ENCODE results near the gene RAD51B.
"Not testable (repeated sequence)": the region's sequence is repeated elsewhere in the genome, so short reads cannot be mapped to it uniquely, and the experiment has no call there.

RAD51B gene

DNA sequence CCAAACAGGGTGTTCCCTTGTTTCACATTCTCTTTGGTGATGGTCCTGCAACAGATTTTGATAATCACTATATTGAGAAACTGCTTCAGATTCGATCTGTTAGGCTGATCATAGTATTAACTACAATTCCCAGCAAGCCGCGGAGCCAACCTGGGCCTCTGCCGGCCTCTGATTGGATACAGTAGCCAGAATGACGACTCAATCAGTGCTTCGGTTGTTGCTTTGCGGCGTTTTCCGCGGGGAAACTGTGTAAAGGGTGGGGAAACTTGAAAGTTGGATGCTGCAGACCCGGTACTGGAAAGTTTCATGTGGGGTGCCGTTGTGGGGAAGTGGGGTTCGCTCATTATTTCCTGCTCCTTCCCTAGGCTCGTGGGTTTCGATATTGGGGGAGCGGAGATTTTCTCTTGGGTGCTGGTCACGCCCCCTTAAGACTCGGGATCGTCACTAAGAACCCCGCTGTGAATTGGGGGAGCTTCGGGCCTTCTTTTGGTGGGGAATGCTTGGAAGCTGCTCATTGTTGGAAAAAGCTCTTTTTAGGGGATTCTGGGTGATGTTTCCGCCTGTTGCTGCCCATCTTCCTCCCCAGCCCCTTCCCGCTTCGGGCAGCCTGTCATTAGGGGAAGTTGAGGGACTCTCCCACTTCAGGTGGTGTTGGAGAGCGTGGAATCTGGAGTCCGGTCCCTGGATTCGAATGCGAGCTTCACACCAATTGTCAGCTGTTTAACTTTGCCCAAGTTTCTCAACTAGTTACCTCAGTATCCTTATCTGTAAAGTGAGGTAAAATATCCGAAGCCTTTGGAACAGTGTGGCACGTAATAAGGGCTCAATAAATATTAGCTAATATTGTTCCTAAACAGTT lies at the start of gene RAD51B:
RAD51B (plus strand) TSS at position 217 of the 859 bp plus-strand sequence.
- peak; percentile 48 for DNase-seq

DNA sequence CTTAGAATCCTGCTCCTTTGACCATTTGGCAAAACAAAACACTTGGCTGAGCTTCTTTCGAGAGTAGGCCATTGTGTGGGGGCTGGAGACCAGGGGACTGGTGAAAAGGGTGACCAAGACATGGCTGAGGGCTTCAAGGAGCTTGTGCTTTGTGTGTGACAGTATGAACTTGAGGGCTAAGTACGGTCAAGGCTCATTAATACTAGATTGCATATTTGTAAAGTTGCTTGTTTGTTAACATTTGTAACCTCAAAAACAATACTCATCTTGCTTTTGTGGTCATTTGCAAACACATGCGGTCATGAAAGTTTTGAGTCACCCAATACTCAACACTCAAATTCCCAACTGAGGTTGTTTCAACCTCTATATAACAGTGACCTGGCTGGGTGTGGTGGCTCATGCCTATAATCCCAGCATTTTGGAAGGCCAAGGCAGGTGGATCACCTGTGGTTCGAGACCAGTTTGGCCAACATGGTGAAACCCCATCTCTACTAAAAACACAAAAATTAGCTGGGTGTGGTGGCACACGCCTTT lies 45.7 kb upstream of the RAD51B start:
- DNase-seq = no peak

DNA sequence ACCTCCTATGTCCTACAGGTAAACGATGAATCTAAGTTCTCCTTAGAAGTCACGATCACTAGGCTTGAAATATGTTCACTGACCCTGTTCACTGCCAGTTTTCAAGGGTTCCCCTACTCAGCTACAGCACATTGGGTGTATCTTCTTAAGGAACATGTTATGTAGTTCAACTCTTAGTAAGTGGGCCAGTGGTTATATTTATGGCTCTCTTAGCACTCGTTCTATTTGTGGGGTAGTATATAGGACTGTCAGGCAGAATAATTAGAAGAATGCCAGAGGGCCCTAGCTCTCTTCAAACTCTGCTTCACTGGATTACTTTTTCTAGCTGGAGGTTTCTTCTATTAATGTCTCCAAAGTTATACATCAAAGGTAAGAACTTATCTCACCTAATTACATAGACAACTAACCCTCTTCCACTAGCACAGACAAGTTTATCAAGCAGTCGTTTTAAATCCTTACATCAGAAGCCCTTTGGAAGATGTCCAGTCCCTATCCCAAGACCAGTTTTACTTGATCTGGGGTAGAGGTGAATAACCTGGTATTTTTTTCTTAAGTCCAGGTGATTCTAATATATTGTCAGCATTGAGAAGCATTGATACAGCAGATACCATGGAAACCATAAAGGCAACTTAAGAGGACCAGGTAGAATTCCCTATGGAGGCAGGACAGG lies 42.8 kb upstream of the RAD51B start:
- no peak for DNase-seq

DNA sequence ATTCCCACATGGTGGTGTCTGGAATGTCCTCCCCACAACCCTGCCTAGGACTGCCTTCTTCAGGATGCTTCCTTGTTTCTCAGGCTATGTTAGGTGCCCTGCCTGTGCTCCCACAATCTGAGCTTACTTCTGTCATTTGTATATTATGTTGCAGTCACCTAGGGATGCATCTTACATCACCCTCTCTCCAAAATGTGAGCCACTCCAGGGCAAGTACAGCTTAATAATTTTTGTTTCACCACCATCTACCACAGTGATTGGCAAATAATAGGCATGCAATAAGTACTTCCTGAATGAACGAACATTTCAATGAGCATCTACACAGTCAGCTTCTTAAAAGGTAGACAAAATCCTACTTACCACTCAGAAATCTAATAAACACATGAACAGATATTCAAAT lies 40.8 kb upstream of the RAD51B start:
- no peak for DNase-seq

DNA sequence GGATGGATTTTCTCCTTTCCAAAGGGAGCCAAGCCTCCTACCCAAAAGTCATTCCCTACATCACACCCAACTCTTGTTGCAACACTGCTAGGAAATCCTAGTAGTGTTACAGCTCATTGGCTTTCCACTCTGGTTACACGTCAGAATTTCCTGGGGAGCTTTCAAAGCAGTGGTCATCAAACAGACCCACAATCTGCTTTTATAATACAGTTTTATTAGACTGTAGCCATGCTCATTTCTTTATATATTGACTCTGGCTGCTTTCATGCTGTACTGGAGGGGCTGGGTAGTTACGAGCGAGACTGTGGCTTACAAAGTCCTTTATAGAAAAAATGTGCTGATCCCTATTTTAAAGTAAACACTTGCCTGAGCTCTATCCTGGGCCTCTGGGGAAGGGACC lies 37.5 kb upstream of the RAD51B start:
- no peak for DNase-seq

DNA sequence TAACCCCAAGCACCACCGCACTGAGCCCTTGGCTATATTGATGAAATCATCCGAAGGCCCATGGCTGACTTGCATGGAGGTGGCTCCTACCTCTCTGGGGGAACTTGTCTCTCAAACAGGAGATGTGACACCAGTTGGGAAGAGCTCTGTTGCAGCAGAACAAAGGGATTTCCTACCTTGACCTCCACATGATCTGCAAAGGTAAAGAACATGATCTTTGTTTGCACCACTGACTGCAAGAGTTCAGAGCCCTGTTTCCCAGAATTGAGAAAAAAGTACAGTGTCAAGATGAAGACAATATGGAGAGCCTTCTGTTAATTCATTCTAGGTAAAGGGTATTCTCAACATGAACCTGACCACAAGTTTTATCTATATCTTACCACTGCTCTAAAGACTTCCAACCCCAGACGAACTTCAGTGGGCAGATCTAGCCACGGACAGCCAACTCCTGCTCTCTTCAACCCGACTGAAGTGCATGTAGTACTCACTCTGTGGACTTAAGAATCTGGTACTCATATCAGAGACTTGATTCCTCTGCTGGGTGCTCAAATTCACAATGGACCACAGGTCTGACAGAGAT lies 35.2 kb upstream of the RAD51B start:
- no peak for DNase-seq

DNA sequence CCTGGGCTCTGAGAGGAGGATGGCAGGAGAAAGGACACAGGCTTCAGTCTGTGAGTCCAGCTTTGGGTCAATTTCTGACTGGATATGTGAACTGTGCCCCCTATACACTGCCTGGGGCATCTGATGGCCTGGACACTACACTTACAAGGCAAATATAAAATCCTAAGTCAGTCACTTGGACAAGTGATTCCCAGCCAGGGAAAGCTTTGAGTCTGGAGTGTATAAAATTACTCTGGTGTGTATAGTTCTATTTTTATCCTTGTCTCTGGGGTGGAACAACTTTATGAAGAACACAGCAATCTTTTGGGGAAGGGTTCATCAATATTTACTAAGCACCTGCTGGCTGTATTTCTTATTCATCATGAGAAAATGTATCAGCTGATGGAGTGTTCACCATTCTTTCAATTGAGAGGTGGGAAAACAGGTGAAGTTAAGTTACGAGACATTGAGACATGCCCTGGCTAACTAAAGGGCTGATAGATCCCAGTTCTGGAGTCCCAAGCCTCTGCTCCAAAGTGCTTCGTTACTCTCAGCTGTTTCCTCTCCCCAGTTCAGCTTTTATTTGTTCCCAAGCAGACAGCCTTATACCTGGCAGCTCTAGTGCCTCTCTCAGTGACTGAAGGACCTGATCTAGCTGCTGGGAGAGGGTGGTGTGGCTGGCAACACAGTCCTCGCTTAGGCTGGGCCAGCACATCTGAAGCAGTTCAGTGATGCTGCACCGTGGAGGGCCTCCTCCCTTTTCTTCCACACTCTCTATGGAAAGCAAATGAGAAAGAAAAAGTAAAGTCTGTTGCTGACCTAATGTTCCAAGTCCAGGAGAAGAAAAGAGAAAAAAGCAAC lies 34.1 kb upstream of the RAD51B start:
- no peak for DNase-seq

DNA sequence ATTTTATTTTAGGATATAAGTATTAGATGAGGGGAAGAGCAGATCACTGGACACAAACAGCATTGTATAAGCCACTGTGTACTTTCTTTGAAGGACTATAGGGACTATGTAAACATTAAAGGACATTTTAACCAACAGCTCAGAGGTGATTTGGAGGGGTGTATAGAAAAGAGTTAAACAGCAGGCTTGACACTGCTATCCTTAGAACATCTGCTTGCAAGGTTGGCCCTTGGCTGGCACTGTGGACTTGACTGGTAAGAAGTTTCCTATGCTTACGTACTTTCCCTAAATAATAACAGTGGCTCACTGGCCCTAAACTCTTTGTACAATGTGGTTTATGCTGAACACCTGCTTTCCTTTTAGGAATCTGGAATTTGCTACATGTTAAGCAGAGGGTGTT lies 31.9 kb upstream of the RAD51B start:
- no peak for DNase-seq

DNA sequence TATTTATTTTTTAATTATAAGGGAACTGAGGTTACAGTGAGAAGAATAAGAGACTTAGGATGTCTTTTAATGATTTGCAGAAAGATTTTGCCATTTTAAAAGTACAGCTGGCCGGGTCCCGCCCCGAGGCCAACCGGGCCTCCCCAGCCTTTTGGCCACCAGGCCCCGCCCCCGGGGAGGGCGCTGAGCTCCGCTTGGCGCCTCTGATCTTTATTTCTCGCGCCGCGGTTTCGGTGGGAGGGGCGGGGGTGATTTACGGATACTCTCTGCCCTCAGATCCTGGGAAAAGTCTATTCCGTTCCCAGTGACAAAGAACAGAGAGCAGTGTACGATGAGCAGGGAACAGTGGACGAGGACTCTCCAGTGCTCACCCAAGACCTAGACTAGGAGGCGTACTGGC lies 20.8 kb upstream of the RAD51B start:
- DNase-seq = no peak

DNA sequence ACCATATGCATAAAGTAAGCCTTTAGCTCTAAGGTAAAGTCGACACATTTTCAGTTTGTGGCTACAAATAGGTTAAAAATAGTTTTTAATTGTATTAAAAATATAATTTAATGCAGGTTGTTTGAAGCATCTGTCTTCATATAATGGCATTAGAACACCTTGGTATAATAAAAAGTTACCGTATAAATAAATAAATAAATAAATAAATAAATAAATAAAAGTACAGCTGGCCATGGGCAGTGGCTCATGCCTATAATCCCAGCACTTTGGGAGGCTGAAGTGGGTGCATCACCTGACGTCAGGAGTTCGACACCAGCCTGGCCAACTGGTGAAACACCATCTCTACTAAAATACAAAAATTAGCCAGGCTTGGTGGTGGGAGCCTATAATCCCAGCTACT lies 18.8 kb upstream of the RAD51B start:
- no peak for DNase-seq

DNA sequence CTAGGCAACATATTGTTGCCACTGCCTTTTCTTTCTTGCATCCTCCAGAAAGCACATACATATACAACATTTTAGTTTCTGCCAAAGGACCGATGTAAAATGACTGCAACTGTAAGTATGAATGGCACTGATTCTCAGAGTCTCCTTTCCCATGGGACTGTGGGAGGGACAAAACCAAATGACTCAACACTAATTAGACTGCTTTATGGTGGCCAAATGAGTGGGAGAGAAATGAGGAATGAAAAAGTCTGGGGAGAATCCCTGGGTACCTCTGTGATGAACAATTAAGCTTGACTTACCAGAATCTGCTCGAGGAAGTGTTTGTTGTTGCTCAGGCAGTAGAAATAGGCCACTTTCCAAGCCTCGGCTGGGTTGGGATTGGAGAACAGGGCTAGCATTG lies 13.3 kb upstream of the RAD51B start:
- DNase-seq = no peak

DNA sequence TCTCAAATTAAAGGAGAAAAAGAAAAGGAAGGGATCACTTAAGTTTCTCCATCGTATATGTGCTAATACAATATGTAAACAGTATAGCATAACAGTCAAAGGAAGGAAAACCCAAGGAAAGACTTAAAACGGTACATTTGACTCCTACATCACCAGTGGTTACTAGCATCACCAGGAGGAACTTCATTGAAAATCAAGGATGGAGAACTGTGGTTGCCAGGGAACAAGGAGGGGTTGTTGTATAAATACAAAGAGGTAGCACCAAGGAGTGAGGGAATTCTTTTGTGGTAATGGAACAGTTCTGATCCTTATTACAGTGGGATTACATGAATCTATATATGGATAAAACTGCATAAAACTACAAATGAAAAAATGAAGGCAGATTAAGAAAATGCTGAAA lies 4.8 kb upstream of the RAD51B start:
- DNase-seq = no peak

DNA sequence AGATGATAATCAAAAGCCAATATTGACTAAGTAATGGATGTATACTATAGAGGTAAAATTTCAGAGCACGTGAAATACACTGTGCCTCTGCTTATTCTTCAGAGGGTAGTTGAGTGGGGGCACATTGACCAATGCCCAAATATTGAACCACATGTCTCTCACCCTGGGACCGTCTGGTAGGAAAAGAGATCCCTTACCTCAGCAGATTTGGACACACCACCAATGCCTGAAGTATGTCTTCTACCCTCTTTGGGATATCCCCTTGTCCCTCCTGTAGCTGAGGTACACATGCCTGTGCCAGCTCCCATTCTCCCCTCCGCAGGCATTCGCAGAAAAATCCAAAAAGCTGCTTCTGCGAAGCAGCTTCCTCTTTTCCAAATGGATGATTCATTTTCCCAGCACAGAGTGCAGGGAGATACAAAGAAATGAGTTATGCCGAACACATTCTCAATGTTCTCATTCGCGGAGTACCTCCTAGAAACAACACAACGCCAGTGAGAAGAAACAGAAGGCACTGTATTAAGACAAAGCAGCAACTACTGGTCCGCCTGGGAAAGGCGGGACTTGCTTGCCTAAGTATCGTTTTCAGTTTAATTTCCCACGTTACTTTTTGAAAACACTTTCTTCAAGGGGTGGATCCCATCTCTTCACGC lies 3.9 kb upstream of the RAD51B start:
- no peak for DNase-seq

DNA sequence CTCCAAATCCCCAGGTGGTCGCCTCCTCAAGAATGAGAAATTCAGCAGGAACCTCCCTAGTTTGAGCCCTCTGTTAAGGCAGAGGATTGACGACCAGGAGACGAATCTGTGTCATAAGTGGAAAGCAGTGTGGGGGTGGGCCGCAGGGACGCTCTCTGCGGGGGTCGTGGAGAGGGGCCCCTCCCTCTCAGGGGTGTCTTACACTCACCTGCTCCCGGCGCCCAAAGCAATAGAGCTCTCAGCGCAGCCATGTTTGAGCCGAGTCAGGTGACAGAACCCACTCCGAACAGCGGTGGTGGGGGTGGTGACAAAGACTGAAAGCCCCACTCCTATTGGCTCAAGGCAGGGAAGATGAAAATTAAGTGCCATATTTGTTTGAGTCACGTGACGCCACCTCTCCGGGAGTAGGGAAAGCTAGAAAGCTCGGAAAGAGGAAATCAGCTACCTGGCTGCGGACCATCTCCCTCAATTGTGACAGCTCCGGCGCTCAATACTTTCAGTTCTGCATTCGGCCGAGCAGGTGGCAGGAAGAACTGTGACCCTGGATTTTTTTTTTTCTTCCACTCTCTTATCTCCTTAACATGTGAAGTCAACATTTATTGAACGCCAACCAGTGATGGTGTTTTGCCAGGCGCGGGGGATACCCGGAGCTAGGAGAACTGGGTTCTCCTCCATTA lies 3.1 kb upstream of the RAD51B start, which contains the start of gene ZFYVE26:
ZFYVE26 (minus strand) TSS at position 265 of the 677 bp plus-strand sequence. CDS start 627 bp downstream, outside the sequence.
- peak; percentile 95 for DNase-seq

DNA sequence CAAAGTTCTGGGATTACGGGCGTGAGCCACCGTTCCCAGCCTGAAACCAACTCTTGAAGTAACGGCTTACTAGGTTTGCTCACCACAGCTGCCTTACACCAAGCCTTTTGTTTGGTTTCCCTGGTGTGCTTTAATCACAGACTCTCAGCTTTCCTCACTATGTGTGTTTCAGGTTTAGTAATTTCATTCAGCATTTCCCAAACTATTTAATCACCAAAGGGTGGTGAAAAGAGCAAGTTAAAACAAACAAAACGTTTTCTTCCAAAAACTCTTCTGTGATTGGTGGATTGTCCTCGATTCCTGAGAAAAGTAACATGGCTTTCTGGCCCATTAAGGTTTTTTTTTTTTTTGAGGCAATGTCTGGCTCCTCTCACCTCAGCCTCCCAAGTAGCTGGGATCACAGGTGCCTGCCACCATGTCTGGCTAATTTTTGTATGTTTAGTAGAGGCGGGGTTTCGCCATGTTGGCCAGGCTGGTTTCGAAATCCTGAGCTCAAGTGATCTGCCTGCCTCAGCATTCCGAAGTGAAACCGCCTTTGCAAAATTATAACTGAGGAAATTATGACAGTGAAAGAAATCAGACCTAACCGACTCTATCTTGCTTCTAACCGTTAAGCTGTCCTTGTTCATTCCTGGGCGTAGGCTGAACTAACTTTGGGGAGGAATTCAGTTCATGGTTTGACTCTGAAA lies 1.7 kb upstream of the RAD51B start:
- no peak for DNase-seq

DNA sequence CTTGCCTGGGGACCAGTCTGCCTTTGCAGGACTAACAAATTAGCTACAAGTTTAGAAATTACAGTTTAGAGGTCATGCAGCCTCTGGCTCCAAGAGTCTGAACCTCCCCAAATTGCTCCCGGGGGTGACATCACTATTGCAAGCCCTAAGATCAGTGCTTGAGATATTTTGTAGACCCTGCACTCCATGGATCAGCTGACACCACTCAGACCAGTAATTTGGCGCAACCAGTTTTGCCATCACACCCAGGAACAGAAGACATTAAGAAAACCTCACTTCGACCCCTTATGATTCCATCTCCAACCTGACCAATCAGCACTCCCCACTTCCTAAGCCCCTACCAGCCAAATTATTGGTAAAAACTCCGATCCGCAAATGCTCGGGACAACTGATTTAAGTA lies 1.1 kb upstream of the RAD51B start:
- DNase-seq = not testable (repeated sequence)

DNA sequence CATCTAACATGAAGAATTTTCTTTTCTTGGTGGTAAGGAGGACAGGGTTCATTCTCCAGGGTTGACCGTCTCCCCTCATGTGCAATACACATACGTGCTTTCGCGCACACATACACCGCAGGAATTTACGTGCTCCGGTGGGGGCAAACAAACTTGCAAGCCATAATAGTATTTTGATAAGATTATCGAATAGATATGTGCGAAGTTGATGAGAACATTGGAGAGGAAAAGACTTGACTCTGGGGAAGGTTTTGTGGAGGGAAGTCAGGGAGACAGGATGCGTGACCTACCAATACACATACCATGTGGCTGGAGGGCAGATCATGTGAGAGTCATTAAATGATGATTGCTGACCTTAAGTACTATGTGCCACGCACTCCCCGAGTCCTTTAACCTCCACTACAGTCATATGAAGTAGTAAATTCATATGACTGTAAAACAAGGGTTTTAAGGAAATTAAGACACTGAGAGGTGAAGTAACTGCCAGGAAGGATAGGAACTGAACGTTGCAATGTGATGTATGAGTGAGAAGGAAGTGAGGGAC lies 921 bp downstream of the RAD51B start:
- DNase-seq = peak; percentile 4

DNA sequence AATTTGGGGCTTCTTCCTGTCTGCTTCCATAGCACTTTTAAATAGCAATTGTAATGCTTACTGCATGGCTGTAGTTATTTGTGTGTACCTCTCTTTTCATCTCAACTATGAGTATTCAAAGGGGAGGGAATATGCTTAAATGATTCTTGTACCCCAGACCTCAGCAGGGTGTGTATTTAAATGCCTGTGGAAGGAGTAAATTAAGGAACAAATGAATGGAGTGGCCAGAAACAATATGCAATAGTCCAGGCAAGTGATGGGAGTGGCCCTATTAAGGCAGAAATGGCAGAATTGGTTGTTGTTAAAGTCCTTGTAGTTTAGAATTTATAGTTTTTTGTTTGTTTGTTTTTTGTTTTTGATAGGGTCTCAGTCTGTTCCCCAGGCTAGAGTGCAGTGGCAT lies 1.5 kb downstream of the RAD51B start:
- DNase-seq = no peak

DNA sequence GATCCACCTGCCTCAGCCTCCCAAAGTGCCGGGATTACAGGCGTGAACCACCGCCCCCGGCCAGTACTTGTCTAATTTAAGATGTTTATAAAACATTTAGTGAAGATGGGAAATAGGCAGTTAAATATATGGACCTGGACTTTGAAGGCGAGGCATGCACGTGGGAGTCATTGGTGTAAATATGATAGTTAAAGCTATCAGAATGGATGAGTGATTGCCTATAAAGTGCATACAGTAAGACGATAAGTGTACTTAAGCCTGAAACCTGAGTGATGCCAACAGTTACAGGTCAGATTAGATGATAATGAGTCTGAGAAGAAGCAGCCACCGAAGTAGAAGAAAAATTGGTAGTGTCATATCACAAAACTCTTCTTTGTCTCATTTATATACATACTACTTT lies 11.5 kb downstream of the RAD51B start:
- no peak for DNase-seq

DNA sequence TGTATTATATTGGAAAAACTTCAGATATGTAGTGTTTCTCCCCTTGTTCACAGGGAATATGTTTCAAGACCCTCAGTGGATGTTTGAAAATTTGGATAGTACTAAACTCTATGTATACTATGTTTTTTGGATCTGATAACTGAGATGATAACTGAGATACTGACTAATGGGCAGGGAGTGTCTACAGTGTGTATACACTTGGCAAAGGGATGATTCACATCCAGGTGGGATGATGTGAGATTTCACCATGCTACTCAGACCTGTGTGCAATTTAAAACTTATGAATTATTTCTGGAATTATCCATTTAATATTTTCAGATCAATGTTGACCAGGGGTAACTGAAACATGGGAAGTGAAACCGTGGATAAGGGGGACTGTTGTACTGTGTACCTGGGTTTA lies 13.8 kb downstream of the RAD51B start:
- DNase-seq = no peak

DNA sequence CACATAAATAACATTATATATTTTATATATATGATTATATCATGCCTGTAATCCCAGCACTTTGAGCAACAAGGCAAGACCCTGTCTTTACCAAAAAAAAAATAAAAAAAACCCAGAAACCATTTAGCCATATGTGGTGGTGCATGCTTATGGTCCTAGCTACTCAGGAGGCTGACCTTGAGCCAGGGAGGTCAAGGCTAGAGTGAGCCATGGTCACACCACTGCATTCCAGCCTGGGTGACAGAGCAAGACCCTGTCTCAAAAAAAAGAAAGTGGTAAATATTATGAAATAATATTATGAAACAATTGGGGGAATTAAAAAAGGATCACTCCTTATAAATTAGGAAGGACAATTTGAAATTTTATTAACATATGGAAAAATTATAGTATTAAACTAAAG lies 16.0 kb downstream of the RAD51B start:
- DNase-seq = no peak

Measured in NCI-H510A (cell line).